LHCN-M2 (cell line): Measurements from ENCODE around the gene EBF3. TPM values are rescaled to one million over a fixed set of nuclear protein-coding genes. Genes with fewer than 3 reads are reported as not detected.

ENCODE experiments used
- DNase-seq: peaks from one replicate; pipeline ENCODE4 v3.0.0-alpha.2; 2012; ENCODE audit warnings: low read depth
- total RNA-seq: library from RNA; depleted of rRNA; stranded (reverse); fragments of >200 nt; gene quantifications from 2 replicates; pipeline ENCODE4 v1.2.3, GENCODE V29; 2014

The EBF3 gene
- total RNA-seq, 1 experiment from 2014 or later = 45.2 TPM

DNA sequence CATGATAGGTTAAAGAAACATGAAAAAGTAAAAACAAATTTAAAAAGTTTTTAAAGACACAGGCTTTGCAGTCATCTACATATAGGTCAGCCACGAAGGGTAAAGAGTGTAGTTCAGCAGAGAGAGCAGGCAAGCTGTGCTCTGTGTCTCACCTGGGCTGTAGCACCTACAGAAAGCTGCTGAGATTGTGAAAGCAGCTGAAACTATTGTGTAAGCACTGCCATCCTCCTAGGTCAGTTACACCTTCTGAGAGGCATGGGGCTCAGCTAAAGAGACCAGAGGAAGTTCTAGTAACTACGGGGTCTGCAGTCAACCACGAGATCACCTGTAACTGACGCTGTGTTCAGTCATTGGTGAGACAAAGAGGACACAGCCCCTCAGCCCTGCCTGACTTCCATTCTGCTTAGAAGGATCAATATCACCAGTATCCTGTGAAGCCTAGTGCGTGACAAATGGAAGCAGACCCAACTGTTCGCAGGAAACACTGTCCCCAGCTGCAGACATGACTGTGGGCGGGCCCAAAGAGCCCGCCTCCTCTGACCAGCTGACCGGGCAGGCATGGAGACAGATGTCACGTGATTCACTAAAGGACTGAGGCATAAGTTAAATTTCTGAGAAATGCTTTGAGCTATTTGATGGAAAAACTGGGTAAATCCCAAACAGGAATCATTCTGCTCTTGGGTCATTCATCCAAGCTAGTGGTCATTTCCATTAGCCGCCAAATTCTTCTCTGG lies 87.9 kb downstream of the EBF3 start:
- peak; percentile 30 for DNase-seq

GRCh38 chr10:129873351-129873750 lies 90.7 kb downstream of the EBF3 start:
- no peak for DNase-seq

- no peak for DNase-seq
These were observed 92.1 kb downstream of the EBF3 start for GRCh38 chr10:129871966-129872365.

DNA sequence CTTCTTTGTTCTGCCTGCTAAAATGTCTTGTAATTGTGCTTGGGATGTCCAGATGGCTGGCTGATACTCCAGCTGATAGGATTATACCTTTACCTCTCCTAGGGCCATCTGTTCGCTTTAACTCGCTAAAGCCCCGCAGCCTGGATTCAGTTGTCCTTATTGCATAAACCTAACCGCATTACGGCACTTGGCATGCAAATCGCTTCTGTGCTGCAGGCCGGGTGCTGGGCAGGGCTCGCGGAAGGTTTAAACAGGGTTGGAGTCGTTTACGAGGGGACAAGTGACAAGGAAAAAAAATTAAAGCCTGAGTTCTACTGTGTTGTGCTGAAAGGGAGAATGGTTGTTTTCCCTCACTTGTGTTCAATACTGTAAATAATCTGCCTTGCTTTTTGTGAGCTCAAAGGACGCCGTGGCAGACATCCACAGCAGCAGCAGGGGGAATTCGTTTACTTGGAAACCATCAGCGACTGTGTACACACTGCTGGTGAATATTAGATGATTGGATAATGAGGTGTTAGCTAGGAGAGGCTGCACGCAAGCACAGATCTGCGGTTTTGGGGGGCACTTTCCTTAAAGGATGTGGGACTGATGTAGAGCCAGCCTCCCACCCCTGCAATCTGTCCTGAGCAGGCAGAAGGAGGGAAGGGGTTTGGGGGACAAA lies 93.0 kb downstream of the EBF3 start:
- DNase-seq = no peak

- no peak for DNase-seq
These were observed 93.7 kb downstream of the EBF3 start for GRCh38 chr10:129870474-129870757.

DNA sequence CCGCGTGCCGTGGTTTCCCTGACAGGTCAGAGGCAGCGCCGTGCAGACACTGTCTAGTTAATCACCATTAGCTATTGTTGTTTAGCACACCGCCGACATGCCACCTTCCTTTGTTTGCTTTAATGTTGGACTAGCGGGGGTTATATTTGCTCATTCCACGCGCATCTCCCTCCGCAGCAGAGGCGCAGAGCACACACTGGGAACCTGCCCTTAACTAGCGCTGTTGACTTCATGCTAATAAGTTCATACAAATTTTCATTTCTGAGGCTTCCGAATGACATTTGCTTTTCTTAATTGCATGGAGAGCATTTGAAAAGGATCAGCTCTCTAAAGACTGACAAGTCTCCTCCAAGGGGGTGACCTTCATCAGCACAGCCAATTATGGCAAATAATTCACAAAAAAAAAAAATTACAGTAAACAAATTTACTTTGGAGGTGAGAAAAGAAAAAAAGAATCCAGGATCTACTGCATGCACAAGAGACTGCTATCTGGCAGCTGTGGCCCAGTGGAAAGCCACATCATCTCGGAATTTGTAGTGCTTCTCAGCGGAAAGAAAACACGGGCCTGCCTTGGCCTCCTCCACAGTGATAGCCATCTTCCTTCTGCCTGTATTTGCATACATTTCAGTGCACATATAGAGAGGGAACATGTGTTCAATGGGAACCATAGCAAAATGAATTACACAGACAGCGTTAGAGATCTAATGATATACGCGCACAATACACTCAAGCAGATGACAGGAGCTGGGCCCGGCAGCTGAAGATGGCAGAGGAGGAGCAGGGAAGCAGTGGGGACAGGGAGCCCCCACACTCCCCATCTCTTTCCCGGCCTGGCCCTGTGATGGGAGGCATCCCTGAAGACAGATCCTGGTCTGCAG lies 94.2 kb downstream of the EBF3 start:
- no peak for DNase-seq

- no peak for DNase-seq
These were observed 95.5 kb downstream of the EBF3 start for GRCh38 chr10:129868449-129869035.

DNA sequence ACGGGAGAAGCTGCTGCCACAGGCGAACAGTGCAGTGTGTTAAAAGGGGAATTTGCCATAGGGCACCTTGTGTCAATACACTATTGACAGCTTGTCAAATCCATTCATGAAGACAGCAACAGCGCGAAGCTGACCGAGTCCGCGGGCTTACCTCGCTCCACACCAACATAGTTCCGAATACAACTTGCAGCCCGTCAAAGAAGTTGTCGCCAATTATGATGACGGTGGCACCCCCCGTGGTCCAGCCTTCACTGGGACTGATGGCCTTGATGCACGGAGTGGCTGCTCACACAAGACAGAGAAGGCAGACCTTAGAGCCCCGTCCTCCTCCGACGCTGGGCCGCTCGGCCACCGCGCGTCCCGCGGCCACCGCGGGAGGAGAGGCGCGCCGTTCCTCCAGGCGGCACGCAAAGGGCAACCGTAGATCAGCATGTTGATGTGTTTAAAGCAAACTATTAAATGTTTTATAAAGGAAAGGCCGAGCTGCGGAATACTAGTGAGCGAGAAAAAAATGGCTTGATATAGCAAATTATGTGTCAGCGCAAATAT lies 96.4 kb downstream of the EBF3 start:
- DNase-seq = no peak

DNA sequence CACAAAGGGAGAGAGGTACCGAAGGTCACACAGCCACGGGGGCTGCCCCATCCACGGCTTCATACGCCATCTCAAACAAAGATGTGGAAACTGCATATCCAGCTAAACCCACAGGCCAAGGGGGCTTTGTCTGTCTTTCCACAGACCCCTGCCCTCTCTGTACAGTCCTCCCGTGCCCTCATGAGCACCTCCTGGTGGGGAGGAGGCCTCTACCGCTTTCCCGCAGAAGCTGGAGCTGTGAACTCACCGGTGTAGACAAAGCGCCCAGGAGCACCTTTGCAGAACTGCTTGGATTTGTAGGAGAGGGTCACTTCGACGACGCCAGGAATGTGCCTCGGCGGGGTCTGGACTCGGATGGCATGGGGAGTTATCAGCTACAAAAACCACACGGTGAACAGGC lies 97.2 kb downstream of the EBF3 start:
- no peak for DNase-seq

GRCh38 chr10:129865960-129866359 lies 98.1 kb downstream of the EBF3 start:
- DNase-seq = no peak

DNA sequence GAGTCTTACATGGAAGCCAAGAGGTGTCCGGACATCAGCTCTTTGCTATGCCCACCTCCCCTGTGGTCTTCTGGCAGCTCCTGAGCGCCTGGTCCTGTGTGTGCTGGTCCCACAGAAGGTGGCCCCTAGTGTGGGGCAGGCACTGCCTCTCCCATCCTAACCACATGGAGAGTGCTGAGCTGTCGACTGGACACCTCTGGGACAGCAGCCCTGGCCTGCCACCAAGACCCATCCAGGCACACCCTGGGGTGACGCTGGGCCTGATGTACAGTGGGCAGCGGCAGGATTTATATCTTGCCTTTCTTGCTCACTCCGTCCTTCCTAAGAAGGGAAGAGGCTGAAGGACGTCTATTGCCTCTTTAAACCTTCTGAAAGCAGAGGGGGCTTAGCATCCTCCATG lies 98.7 kb downstream of the EBF3 start:
- DNase-seq = no peak

DNA sequence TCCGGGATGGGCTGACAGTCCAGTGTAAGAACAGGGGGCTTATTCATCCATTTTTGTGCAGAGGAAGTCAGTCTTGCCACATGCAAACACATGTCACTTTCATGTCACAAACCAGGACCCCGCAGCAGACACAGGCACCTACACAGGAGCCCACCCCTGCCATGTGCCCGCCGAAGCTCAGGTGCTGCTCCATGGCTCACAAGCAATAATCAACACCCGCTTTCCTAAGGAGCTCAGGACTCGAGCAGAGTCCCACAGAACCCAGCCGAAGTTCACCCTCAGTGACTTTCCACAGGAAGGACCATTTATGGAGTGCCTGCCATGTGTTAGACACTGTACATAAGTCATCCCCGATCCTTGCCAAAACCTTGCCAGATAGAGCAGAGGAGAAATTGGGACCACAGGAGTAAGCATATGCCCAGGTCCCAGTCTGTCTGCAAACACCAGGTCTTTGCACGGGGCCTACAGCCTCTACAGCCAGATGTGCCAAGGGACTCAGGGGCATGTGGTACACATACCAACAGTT lies 99.4 kb downstream of the EBF3 start:
- peak; percentile 20 for DNase-seq

DNA sequence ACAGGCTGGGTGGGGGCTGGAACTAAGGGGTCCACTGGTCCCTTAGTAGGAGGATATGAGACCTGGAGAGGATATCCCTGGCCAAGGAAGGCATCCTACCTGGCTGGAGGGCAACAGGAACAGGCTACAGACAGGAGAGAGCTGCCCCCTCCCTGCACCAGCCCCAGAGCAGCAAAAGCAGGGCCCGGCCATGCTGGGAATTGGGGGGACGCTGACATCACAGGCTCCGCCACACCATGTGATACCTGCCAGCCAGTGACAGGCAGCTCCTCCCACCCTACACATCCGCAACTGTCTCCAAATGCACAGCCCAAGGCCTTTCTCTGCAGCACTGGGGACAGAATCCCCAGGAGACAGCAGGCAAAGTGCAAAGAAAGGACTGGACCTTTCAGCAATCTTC lies 100.0 kb downstream of the EBF3 start:
- no peak for DNase-seq

GRCh38 chr10:129863201-129863663 lies 100.8 kb downstream of the EBF3 start:
- no peak for DNase-seq

- DNase-seq = no peak
These were observed 102.1 kb downstream of the EBF3 start for GRCh38 chr10:129861776-129862531.

DNA sequence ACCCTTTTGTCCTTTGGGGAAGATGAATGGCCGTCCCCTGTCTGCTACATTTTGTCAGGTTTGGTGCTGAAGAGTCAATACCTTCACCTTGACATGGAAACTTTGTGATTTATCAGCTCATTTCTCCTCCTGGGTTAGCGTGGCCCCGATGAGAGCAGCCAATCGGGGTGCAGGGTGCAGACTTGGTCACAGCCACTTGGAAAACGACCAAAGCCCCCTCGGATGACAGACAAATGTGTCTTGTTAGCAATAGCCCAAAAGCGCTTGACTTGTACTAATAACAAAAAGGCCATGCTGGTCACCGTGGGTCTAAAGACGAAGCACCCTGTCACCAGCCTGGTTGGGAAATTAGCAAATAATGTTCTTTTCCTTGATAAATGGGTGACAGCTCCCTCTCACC lies 103.7 kb downstream of the EBF3 start:
- no peak for DNase-seq

GRCh38 chr10:129859536-129859935 lies 104.5 kb downstream of the EBF3 start:
- no peak for DNase-seq

- DNase-seq = no peak
These were observed 106.7 kb downstream of the EBF3 start for GRCh38 chr10:129857242-129857960.

GRCh38 chr10:129855836-129856563 lies 108.1 kb downstream of the EBF3 start:
- DNase-seq = no peak
